HepG2 (cell line): ENCODE measurements around the gene PLEKHG7. TPM values are rescaled to one million over a fixed set of nuclear protein-coding genes. Genes with fewer than 3 reads are reported as not detected.

ENCODE experiments used
- ATAC-seq: fragments of 200-7000 bp; cut with Tn5 transposase; 3 replicates; pipeline ENCODE4 v1.9.1; 2020; ENCODE audit warnings: mild to moderate bottlenecking, moderate library complexity
- BruUV-seq: library from RNA; stranded (reverse); fragments of 400-500 nt; replicated peaks from 2 replicates; lab custom pipeline; 2021; lab: Mats Ljungman, UMichigan
- CTCF ChIA-PET: fragments of 300-600 bp; formaldehyde crosslinking; extraction: SDS; loops from one replicate; lab custom pipeline; 2021; ENCODE audit warnings: low total read pairs, inconsistent platforms, low intra/inter-chr PET ratio; lab: Yijun Ruan, JAX
- POLR2A ChIA-PET: fragments of 350-600 bp; sonication (Branson Sonifier 250); formaldehyde crosslinking; loops from one replicate; lab custom pipeline; 2020; ENCODE audit warnings: antibody characterized with exemption, inconsistent platforms; lab: Yijun Ruan, JAX
- DNase-seq: peaks from one replicate; pipeline ENCODE4 v3.0.0-alpha.2; 2015; ENCODE audit warnings: low spot score
- FAIRE-seq: peaks from 3 replicates; lab custom pipeline; 2011; peaks lifted over from hg19 to GRCh38; lab: Jason Lieb, UNC
- H2AFZ ChIP-seq: one replicate; pipeline ENCODE4 v1.6.1; 2011; ENCODE audit warnings: low read length, inconsistent platforms
- H3K27ac ChIP-seq: fragments of 300-600 bp; 3 replicates; pipeline ENCODE4 v1.8.0; 2011; ENCODE audit warnings: mixed run types, mild to moderate bottlenecking, mixed read lengths, low read length, inconsistent platforms; ENCODE audit not compliant: insufficient read depth; ENCODE audit errors: extremely low read length
- H3K27me3 ChIP-seq, 2 experiments: fragments of 200-600 bp in 1 of 2; 2 replicates in 1 of 2; 3 replicates in 1 of 2; pipeline versions ENCODE4 v1.6.0 to v1.8.0; 2011; ENCODE audit warnings: low read length in 2 of 2, mild to moderate bottlenecking in 2 of 2, moderate library complexity in 2 of 2, inconsistent platforms in 1 of 2; ENCODE audit not compliant: insufficient read depth in 2 of 2, control insufficient read depth in 1 of 2
- H3K36me3 ChIP-seq, 2 experiments: fragments of 200-600 bp in 1 of 2; replicated peaks in 1 of 2; 2 replicates in 1 of 2; 3 replicates in 1 of 2; pipeline versions ENCODE4 v1.5.1 to v1.8.0; 2011; ENCODE audit warnings: low read length in 2 of 2, inconsistent platforms in 1 of 2; ENCODE audit not compliant: insufficient read depth in 2 of 2, control insufficient read depth in 1 of 2
- H3K4me1 ChIP-seq: 2 replicates; pipeline ENCODE4 v1.5.1; 2012; ENCODE audit warnings: low read length, inconsistent platforms; ENCODE audit not compliant: insufficient read depth
- H3K4me2 ChIP-seq: 2 replicates; pipeline ENCODE4 v1.6.0; 2011; ENCODE audit warnings: low read depth, low read length, inconsistent platforms
- H3K4me3 ChIP-seq, 3 experiments: fragments of 200-600 bp in 1 of 3; sonication (generic), shearing (Covaris generic) in 1 of 3; replicated peaks in 1 of 3; 2 replicates each; pipeline ENCODE4 v1.5.1; 2011 to 2016; ENCODE audit warnings: low read length in 3 of 3, inconsistent platforms in 2 of 3, low read depth in 2 of 3, mild to moderate bottlenecking in 2 of 3, control low read depth in 1 of 3, mixed read lengths in 1 of 3; ENCODE audit not compliant: insufficient read depth in 1 of 3
- H3K79me2 ChIP-seq: one replicate; pipeline ENCODE4 v1.6.1; 2011; ENCODE audit warnings: low read length, inconsistent platforms; ENCODE audit not compliant: insufficient read depth
- H3K9ac ChIP-seq: 2 replicates; pipeline ENCODE4 v1.6.0; 2011; ENCODE audit warnings: mild to moderate bottlenecking, low read depth, low read length, inconsistent platforms; ENCODE audit not compliant: insufficient read depth
- H3K9me3 ChIP-seq: 2 replicates; pipeline ENCODE4 v1.5.1; 2012; ENCODE audit warnings: mild to moderate bottlenecking, low read length
- H4K20me1 ChIP-seq: 2 replicates; pipeline ENCODE4 v1.6.0; 2011; ENCODE audit warnings: inconsistent platforms, mild to moderate bottlenecking, low read length, moderate library complexity; ENCODE audit not compliant: insufficient read depth
- NR2F6 ChIP-seq, 2 experiments: IDR thresholded peaks; 2 replicates each; pipeline ENCODE4 v1.6.1; 2016; ENCODE audit warnings: antibody characterized with exemption in 1 of 2, mild to moderate bottlenecking in 1 of 2
- SALL2 ChIP-seq: sonication (generic); formaldehyde crosslinking; IDR thresholded peaks from 2 replicates; pipeline ENCODE4 v1.8.1; 2023; ENCODE audit warnings: mild to moderate bottlenecking, missing genetic modification reagents, inconsistent platforms
- U2AF2 ChIP-seq: fragments of 200-400 bp; formaldehyde crosslinking; IDR thresholded peaks from 2 replicates; pipeline ENCODE4 v1.6.1; 2017; ENCODE audit warnings: low read depth, mild to moderate bottlenecking, low read length
- ZNF557 ChIP-seq: sonication (generic); formaldehyde crosslinking; IDR thresholded peaks from 2 replicates; pipeline ENCODE4 v1.4.0; 2020; ENCODE audit warnings: missing genetic modification reagents
- ZSCAN9 ChIP-seq: IDR thresholded peaks from 2 replicates; pipeline ENCODE4 v1.6.1; 2016; ENCODE audit warnings: borderline replicate concordance
- WGBS: methylation state at CpG from one replicate; pipeline ENCODE4 v1.1.6; 2017; ENCODE audit warnings: low lambda C conversion rate; 5-methylcytosine and 5-hydroxymethylcytosine counted together
- in situ Hi-C: cut with HindIII; loops from 2 replicates; pipeline ENCODE4 v1.10.0; 2017; ENCODE audit warnings: low pct_unique_long_range_greater_than_20kb; ENCODE audit not compliant: extremely low pct_ligation_motif_present
- intact Hi-C: fragments of 100-400 bp; cut with micrococcal nuclease; formaldehyde crosslinking; loops from one replicate; pipeline ENCODE4 v1.10.0; 2022; ENCODE audit not compliant: unreplicated experiment
- polyA plus RNA-seq, 8 experiments: library from polyadenylated mRNA; depleted of rRNA in 3 of 8; stranded (reverse) in 7 of 8; unstranded in 1 of 8; fragments of >200 nt; fragmentation: Illumina TruSeq in 4 of 8; extraction: Trizol in 4 of 8; gene quantifications; 2 replicates each; pipeline versions ENCODE4 v1.2.1 to v1.2.3, GENCODE V29; 2011 to 2016; ENCODE audit warnings: low read depth in 4 of 8, missing spikeins in 1 of 8, mixed read lengths in 1 of 8; ENCODE audit not compliant: insufficient read depth in 1 of 8
- total RNA-seq, 5 experiments: library from RNA; depleted of rRNA; stranded (reverse); fragments of >200 nt; fragmentation: Illumina TruSeq; extraction: Trizol; gene quantifications; 2 replicates each; pipeline ENCODE4 v1.2.3, GENCODE V29; 2016; ENCODE audit warnings: low read depth in 1 of 5
- TF ChIP-seq, protein P1 (sequence below): sonication (generic); formaldehyde crosslinking; IDR thresholded peaks from 2 replicates; pipeline ENCODE4 v1.4.0; 2020; ENCODE audit warnings: missing genetic modification reagents

PLEKHG7 gene
- total and polyA plus RNA-seq, 2 of the 13 experiments (the other 11 are each of a cell fraction or from before 2014, with no cell fraction given) = not detected

DNA sequence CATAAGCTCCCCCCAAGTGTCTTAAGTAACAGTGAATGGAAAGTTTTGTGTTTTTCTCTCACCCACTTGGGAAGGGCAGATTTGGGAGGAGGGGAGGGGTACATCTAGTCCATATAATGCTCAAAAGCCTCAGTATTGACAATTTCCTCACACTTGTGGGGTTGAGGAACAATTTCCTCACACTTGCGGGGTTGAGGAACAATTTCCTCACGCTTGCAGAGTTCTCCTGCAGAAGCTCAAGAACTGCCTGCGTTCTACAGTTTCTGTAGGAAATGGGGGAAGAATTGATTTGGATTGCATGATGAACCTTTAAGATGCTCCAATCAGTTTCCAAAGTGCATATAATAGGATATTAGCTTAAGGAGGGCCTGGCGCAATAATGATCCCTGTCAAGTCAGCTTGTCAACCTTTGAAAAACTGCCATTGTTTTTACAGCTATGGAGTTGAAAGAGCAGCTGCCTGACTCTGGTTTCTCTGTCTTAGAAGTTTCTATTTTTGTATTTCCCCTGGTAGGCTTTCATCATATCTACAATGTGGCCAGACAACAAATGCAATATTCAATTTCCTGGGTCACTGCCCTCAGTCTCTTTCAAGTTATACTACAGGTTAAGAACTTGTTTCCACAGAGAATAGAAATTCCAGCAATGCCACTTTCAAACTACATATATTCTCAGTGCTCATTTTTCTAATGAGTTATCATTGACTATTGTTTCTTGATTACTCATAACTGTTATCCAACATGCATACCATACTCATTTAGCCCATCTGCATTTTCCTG, 66.5 kb downstream of the PLEKHG7 start:
- 79% methylated on average over 4 of the region's 4 CpGs for WGBS
- Histone ChIP-seq H3K9me3 (no peaks in the 10 kb centered on the region), H2AFZ (no peak overlapping the region), H3K4me2 (no peak overlapping the region), H3K9ac (no peak overlapping the region), H3K4me3 (no peak overlapping the region), H4K20me1 (no peaks in the 10 kb centered on the region), H3K4me1 (peaks cover 14% of the 10 kb centered on the region), H3K27ac (no peak overlapping the region), H3K36me3 (0 out of 5 replicates have a peak, but pooled peaks cover 0 to 3% of the 10 kb centered on the region in 2 experiments), H3K79me2 (no peaks in the 10 kb centered on the region), H3K27me3 (no peaks in the 10 kb centered on the region; a peak in 1 of 5 replicates)
- no peak for ATAC-seq
- in situ Hi-C loops (no loop called here), intact Hi-C loops (no loop called here)
- no TSS peak for BruUV-seq
- POLR2A ChIA-PET = no interaction called here
- FAIRE-seq = no peak
- CTCF ChIA-PET = no interaction called here
- no peak for DNase-seq
- TF ChIP-seq NR2F6 (IDR thresholded peaks at IDR 0.05) (peak; percentile 26; the same call in 1 of the 2 replicates), NR2F6 (CRISPR knock-in tag; IDR thresholded peaks at IDR 0.05) (no peak), U2AF2 (no peak), ZNF557 (CRISPR knock-in tag) (no peak), SALL2 (CRISPR knock-in tag) (no peak), ZSCAN9 (CRISPR knock-in tag) (no peak)
- TF ChIP-seq, protein P1, sequence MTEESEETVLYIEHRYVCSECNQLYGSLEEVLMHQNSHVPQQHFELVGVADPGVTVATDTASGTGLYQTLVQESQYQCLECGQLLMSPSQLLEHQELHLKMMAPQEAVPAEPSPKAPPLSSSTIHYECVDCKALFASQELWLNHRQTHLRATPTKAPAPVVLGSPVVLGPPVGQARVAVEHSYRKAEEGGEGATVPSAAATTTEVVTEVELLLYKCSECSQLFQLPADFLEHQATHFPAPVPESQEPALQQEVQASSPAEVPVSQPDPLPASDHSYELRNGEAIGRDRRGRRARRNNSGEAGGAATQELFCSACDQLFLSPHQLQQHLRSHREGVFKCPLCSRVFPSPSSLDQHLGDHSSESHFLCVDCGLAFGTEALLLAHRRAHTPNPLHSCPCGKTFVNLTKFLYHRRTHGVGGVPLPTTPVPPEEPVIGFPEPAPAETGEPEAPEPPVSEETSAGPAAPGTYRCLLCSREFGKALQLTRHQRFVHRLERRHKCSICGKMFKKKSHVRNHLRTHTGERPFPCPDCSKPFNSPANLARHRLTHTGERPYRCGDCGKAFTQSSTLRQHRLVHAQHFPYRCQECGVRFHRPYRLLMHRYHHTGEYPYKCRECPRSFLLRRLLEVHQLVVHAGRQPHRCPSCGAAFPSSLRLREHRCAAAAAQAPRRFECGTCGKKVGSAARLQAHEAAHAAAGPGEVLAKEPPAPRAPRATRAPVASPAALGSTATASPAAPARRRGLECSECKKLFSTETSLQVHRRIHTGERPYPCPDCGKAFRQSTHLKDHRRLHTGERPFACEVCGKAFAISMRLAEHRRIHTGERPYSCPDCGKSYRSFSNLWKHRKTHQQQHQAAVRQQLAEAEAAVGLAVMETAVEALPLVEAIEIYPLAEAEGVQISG (CRISPR knock-in tag) = no peak
